ENCODE measurements around the gene CTDSP1.
A peak's percentile ranks its signal among the peaks of the same experiment; 100 is the strongest.

Gene CTDSP1

DNA sequence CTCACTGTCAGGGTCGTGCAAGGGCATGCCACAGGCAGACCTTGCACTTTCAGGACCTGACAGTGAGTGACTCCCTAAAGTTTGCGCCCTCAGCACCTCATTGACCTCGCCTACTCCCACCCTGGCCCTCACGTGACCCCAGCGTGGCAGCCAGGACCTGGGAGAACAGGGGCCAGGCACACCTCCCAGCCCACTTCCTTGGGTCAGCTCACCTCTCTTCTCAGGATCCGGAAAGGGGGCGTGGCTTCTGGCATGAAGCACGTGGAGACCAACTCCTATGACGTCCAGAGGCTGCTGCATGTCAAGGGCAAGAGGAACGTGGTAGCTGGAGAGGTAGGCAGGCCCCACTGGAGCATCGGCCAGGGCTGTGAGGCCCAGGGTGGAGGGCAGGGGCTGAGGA lies 28.1 kb downstream of the CTDSP1 start:
- DNase-seq = no peak

DNA sequence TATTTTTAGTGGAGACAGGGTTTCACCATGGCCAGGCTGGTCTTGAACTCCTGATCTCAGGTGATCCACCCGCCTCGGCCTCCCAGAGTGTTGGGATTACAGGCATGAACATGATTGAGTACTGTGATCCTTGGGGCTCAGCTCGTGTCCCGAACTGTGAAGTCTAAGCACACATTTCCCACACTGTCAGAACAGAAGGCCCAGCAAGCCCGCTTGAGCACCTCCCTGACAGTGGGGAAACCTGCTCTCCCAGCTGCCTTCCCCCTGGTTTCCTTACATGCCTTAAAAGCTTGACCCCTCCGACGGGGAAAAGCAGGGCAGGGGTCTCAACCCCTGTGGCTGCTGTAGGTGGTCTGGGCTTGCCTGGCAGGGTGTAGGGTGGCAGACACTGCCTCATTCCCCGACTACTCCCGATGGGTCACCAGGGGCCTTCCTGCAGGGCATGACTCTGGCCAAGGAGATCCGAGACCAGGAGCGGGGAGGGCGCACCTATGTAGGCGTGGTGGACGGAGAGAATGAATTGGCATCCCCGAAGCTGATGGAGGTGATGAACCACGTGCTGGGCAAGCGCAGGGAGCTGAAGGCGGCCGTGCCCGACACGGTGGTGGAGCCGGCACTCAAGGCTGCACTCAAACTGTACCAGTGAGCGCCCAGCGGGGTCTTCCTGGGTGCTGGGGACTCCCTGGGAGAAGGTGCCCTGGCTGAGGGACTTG lies 29.3 kb downstream of the CTDSP1 start:
- DNase-seq = no peak

DNA sequence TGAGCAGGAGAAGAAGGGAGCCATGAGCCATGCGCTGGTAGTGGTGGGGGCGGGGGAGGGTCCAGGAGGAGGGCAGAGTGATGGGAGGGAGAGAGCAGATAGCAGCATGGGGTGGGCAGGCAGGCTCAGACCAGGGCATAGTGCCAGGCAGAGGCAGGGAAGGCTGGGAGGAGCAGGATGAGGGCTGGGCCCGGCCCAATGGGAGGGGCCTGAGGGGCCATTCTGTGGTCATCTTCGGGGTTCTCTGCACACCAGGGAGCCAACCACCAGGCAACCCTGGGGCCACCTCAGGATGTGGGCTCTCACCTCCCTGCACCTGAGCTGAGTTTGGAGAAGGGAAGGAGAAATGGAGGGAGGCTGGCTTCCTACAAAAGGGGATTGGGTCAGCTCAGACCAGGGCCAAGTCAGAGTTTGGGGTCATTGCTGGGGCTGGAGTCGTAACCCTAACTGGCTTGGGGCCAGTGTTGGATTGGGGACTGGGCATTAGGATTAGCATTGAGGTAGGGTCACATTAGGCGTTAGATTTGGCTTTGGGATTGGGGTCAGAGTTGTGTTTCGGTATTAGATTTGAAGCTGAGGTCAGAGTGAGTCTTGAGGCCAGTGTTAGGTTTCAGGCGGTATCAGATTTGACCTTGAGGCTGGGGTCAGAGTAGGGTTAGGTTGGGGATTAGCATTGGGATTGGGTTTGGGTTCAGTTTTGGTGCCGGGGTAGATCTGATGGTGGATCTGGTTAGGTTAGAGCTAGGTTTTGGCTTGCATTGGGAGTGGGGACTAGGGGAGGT lies 30.4 kb downstream of the CTDSP1 start:
- DNase-seq = no peak

DNA sequence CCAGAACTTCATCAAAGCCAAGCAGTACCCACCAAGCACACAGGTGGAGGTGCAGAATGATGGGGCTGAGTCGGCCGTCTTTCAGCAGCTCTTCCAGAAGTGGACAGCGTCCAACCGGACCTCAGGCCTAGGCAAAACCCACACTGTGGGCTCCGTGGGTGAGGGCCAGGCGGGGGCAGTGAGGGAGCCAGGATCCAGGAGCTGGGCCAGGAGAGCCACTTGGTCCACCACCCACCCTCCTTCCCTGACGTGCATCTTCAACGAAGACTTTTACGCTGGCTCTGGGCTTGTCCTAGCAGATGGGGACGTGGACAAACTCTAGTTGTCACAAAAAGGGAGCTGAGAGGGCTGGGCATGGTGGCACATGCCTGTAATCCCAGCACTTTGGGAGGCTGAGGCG lies 31.1 kb downstream of the CTDSP1 start:
- DNase-seq = no peak

DNA sequence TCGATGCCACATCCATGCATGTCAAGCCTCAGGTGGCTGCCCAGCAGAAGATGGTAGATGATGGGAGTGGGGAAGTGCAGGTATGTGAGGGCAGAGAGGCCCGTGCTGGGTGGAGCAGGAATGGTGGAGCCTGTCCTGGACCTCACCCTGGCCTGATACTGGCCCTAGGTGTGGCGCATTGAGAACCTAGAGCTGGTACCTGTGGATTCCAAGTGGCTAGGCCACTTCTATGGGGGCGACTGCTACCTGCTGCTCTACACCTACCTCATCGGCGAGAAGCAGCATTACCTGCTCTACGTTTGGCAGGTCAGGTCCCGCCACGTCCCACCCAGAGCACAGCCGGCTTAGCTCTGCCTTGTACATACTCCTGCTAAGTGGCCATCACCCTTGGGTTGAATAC lies 32.2 kb downstream of the CTDSP1 start:
- no peak for DNase-seq

DNA sequence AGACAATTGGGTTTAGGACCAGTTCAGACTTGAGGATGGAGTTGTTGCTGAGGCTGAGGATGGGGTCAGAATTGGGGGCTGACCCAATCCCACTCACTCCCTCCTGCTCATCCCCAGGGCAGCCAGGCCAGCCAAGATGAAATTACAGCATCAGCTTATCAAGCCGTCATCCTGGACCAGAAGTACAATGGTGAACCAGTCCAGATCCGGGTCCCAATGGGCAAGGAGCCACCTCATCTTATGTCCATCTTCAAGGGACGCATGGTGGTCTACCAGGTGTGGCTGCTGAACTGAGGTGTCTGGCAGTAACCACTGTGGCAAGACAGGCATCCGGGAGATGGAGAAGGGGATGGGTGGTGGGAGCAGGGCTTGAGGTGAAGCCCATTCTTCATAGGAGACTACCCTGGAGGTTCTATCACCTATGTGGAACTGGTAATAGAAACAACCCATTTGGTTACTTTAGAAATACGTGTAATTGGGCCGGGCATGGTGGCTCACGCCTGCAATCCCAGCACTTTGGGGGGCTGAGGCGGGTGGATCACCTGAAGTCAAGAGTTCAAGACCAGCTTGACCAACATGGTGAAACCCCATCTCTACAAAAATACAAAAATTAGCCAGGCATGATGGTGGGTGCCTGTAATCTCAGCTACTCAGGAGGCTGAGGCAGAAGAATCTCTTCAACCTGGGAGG lies 33.2 kb downstream of the CTDSP1 start:
- DNase-seq = no peak

DNA sequence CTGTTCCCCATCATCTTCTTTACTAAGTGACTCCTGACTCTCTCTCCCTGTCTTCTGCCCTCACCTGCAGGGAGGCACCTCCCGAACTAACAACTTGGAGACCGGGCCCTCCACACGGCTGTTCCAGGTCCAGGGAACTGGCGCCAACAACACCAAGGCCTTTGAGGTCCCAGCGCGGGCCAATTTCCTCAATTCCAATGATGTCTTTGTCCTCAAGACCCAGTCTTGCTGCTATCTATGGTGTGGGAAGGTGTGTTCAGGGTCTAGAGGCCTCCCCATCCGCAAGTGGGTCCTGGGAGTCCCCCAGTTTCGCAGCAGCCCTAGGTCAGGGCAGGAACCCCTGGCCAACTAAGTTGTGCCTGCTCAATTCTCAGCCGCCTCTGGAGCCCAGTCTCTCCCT lies 34.8 kb downstream of the CTDSP1 start:
- DNase-seq = no peak

DNA sequence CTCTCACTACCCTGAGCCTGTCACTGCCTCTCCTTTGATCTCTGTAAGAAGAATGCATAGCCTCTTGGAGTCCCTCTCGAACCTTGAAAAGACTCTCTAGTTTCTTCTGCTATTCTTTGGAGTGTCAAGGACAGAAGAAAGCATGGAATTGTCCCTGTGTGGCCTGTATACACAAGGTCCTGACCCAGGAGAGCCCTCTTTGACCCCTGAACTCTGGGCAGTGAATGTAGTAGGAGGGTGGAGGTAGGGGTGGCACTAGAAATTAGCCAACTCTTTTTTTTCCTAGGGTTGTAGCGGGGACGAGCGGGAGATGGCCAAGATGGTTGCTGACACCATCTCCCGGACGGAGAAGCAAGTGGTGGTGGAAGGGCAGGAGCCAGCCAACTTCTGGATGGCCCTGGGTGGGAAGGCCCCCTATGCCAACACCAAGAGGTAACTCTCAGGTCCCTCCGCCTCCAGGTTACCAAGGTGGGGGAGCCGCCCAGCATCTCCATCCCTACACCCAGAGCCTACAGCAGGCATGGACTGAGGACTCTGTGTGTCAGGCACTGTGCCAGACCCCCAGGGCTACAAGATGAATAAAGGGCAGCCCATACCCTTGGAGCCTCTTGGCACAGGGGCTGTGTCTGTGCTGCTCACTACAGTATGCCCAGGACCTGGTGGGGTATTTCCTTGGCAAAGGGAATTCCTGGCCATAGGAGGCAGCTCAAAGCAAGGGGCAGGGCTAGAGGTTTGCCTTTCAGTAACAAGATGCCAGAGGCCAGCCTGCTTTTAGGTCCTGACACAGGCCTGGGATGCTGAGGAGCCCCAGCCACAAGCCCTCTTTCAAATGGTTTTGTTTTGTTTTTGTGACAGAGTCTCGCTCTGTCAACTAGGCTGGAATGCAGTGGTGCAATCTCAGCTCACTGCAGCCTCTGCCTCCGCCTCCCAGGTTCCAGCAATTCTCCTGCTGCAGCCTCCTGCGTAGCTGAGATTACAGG lies 35.6 kb downstream of the CTDSP1 start:
- DNase-seq = no peak

DNA sequence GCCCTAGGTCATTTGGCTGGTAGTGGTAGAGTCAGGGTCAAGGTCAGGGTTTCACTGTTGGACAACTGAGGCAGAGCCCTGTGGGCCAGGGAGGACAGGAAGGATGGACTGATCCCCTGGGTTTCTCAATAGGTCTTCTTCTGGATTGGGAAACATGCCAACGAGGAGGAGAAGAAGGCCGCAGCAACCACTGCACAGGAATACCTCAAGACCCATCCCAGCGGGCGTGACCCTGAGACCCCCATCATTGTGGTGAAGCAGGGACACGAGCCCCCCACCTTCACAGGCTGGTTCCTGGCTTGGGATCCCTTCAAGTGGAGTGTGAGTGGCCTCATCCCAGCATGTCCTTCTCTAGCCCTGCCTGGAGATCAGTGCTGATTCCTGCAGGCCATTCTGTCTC lies 37.3 kb downstream of the CTDSP1 start:
- DNase-seq = no peak

DNA sequence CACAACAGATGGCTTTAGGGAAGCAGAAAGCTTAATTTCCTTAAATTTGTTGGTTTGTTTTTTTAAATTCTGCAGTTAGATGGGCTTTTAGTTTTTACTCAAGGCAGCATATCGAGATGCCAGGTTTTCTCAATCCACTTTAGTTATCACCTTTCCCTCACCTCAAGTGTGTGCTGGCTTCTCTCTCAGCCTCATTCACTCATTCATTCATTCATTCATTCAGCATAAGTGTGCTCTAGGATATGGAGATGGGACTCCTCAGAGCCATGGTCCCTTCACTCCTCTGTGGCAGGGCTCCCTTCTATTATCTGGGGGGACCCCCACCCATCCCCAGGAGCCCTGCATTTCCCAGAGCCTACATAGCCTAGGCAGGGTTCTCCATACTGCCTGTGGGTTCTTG lies 38.3 kb downstream of the CTDSP1 start:
- DNase-seq = no peak

DNA sequence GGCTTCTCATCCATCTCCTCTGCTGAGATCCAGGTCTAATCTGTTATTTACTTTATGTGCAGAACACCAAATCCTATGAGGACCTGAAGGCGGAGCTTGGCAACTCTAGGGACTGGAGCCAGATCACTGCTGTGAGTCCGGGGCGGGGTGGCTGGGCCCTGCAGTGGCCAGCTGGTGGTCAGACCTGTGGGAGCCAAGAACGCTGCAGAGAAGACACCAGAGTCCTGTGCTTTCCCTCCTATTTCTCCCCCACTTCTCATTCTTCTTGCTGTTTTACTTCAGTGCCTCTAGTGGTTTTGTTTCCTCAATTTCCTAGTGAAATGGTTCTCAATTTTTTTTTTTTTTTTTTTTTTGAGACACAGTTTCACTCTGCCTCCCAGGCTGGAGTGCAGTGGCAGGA lies 38.9 kb downstream of the CTDSP1 start:
- no peak for DNase-seq

DNA sequence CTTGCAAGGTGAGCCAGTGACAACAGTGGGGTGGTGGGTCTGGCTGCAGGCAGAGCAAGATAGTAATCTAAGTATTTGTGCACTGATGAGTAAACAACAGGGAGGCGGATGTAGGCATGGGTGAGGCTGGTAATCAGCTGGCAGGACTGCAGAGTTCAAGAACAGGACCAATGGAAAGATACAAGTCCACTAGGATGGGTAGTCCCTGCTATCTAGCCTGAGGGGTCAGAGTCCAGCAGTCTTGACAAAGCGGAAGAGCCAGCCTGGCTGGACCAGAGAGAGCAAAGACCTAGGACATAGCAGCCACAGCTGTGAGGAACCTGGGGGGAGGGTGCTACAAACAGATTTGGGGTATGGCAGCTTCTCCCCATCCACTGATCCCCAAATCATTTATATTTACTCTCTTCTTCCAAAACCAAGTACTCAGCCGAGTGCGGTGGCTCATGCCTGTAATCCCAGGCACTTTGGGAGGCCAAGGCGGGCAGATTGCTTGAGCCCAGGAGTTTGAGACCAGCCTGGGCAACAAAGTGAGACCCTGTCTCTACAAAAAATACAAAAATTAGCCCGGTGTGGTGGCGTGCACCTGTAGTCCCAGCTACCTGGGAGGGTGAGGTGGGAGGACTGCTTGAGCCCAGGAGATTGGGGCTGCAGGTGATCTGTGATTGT lies 45.2 kb downstream of the CTDSP1 start:
- peak; percentile 36 for DNase-seq

DNA sequence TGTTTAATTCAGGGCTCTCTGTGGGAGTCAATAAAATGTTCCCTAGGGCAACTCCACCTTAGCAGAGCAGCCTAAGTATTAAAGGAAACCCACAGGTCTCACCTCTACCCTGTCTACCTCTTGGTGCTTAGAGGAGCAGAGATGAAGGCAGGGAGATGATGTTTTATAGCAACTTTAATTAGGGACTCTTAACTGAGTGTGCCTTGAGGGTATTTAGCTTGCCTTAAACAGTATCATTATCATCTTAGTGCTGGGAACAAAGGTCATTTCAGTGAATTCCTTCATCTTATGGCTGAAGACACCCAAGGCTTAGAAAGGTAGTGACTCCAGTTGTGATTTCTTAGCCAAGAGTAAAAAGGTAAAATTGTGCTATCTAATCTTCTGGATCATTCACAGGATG lies 45.9 kb downstream of the CTDSP1 start:
- DNase-seq = no peak

DNA sequence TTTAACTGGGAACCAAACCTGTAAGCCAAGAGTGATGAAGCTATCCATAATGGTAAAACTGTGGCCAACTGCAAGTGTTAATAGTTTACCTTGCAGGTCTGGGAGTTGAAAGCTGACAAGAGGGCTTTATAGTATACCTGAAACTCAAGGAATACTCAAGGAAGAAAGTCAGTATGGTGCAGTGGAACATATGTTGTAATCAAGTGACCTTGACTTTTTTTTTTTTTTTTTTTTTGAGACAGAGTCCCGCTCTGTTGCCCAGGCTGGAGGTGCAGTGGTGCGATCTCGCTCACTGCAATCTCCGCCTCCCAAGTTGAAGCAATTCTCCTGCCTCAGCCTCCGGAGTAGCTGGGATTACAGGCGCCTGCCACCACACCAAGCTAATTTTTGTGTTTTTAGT lies 46.9 kb downstream of the CTDSP1 start:
- DNase-seq = no peak

DNA sequence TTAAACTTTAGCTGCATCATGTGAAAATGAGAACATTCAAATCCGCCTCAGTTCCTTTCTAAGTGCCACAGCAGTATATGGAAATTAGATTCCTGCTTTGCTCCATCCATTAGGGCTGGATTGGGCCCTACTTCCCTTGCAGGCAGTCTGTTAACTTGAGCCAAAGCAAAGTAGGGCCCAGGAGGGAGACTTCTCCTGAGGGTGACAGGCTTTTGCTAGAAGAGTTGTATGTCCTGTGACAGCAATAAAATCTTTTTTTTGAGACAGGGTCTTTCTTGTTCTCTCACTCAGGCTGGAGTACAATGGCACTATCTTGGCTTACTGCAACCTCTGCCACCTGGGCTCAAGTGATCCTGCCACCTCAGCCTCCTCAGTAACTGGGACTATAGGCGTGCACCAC lies 47.4 kb downstream of the CTDSP1 start:
- no peak for DNase-seq

DNA sequence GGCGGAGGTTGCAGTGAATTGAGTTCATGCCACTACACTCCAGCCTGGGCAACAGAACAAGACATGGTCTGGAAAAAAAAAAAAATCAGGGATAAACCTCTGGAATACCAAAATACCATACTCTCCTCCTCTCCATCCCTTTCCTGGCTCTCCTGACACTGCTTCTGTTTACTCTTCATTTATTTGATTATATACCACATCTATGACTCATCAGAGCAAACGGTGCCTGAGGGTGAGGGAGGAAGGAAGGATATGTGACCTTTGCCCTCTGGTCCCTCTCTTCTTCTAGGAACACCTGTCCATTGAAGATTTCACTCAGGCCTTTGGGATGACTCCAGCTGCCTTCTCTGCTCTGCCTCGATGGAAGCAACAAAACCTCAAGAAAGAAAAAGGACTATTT lies 49.3 kb downstream of the CTDSP1 start:
- peak; percentile 93 for DNase-seq

DNA sequence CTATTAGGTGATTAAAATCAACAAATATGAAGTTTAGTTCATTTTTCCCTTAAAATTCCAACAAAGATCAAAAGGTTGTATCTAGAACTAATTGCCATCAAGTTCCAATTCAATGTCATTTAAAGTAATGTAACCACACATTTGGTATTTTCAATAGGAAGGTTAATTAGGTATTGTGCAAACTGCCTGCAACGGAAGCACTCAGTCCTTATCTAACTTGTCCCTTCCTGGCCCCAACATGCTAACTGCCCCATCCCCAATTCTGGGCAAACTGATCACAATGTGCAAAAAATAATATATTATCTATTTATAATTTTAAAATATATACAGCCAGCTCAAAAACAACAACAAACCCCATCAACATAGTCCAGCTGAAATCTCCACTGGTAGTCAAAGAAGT lies 52.4 kb downstream of the CTDSP1 start:
- DNase-seq = no peak
